HepG2 (cell line): Measurements from ENCODE around the gene IDH3A. TPM values are rescaled to one million over a fixed set of nuclear protein-coding genes. Genes with fewer than 3 reads are reported as not detected.
A peak's percentile ranks its signal among the peaks of the same experiment; 100 is the strongest.

ENCODE experiments used
- EED ChIP-seq: sonication (generic); formaldehyde crosslinking; IDR thresholded peaks from 2 replicates; pipeline ENCODE4 v1.5.0; 2020; ENCODE audit warnings: mild to moderate bottlenecking, missing genetic modification reagents
- STAG1 ChIP-seq: sonication (generic); formaldehyde crosslinking; IDR thresholded peaks from 2 replicates; pipeline ENCODE4 v1.4.0; 2020; ENCODE audit warnings: missing genetic modification reagents
- YEATS4 ChIP-seq: sonication (generic); formaldehyde crosslinking; IDR thresholded peaks from 2 replicates; pipeline ENCODE4 v1.4.0; 2020; ENCODE audit warnings: missing genetic modification reagents, borderline replicate concordance
- ZNF652 ChIP-seq: IDR thresholded peaks from 2 replicates; pipeline ENCODE4 v1.6.1; 2016; ENCODE audit warnings: low read depth, borderline replicate concordance
- polyA plus RNA-seq, 8 experiments: library from polyadenylated mRNA; depleted of rRNA in 3 of 8; stranded (reverse) in 7 of 8; unstranded in 1 of 8; fragments of >200 nt; fragmentation: Illumina TruSeq in 4 of 8; extraction: Trizol in 4 of 8; gene quantifications; 2 replicates each; pipeline versions ENCODE4 v1.2.1 to v1.2.3, GENCODE V29; 2011 to 2016; ENCODE audit warnings: low read depth in 4 of 8, missing spikeins in 1 of 8, mixed read lengths in 1 of 8; ENCODE audit not compliant: insufficient read depth in 1 of 8
- total RNA-seq, 5 experiments: library from RNA; depleted of rRNA; stranded (reverse); fragments of >200 nt; fragmentation: Illumina TruSeq; extraction: Trizol; gene quantifications; 2 replicates each; pipeline ENCODE4 v1.2.3, GENCODE V29; 2016; ENCODE audit warnings: low read depth in 1 of 5
- TF ChIP-seq, protein P1 (sequence below): sonication (generic); formaldehyde crosslinking; IDR thresholded peaks from 2 replicates; pipeline ENCODE4 v1.8.1; 2023; ENCODE audit warnings: mild to moderate bottlenecking, missing genetic modification reagents
- TF ChIP-seq, protein P2 (sequence below): sonication (generic); formaldehyde crosslinking; IDR thresholded peaks from 2 replicates; pipeline ENCODE4 v1.5.0; 2020; ENCODE audit warnings: mild to moderate bottlenecking, missing genetic modification reagents, borderline replicate concordance
- TF ChIP-seq, protein P3 (sequence below): sonication (generic); formaldehyde crosslinking; IDR thresholded peaks from 2 replicates; pipeline ENCODE4 v1.4.0; 2020; ENCODE audit warnings: missing genetic modification reagents, mild to moderate bottlenecking, borderline replicate concordance
- TF ChIP-seq, protein P4 (sequence below): sonication (generic); formaldehyde crosslinking; IDR thresholded peaks from 2 replicates; pipeline ENCODE4 v1.8.0; 2022; ENCODE audit warnings: missing genetic modification reagents, mild to moderate bottlenecking, moderate library complexity, borderline replicate concordance
- TF ChIP-seq, protein P5 (sequence below): sonication (generic); formaldehyde crosslinking; IDR thresholded peaks from 2 replicates; pipeline ENCODE4 v1.4.0; 2020; ENCODE audit warnings: missing genetic modification reagents
- TF ChIP-seq, protein P6 (sequence below): IDR thresholded peaks from 2 replicates; pipeline ENCODE4 v1.6.1; 2016; ENCODE audit warnings: mild to moderate bottlenecking, missing biosample characterization, missing genetic modification reagents
- TF ChIP-seq, protein P7 (sequence below): sonication (generic); formaldehyde crosslinking; IDR thresholded peaks from 2 replicates; pipeline ENCODE4 v1.4.0; 2020; ENCODE audit warnings: missing genetic modification reagents

The IDH3A gene
- total and polyA plus RNA-seq, 2 of the 13 experiments (the other 11 are each of a cell fraction or from before 2014, with no cell fraction given) = 40.7 to 50.7 TPM

DNA sequence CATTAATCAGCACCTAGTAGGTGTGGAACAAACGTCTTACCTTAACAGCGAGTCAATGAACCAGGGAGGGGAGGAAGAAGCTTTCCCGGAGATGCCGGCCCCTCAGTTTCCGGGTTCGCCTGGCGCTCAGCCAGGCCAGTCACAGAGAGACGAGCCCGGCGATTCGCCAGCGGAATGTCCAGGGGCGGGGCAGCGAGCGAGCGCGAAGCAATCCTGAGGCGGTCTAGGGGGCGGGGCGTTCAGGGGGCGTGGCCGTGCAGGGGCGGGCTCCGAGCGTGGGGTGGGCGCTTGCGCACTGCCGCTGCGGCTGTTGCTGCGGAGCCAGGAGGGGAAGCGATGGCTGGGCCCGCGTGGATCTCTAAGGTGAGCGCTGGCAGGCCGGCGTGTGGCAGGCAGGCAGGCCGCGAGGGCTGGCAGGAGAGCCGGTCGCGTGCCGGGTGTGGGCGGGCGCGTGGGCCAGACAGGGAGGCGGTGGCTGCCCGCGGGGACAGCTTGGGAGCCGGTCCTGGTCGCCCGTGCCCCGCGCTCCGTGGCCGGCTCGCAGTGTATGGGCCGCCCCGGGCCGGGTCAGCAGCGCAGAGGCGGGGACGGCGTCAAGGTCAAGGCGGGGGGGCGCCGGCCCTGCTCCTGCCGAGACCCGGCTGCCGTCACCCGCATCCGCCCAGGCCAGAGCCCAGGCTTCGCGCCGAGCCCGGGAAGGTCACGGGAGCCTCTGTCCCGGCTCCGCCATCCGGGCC lies at the start of gene IDH3A (continued):
- TF ChIP-seq, protein P1, sequence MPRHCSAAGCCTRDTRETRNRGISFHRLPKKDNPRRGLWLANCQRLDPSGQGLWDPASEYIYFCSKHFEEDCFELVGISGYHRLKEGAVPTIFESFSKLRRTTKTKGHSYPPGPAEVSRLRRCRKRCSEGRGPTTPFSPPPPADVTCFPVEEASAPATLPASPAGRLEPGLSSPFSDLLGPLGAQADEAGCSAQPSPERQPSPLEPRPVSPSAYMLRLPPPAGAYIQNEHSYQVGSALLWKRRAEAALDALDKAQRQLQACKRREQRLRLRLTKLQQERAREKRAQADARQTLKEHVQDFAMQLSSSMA (CRISPR knock-in tag) = 0 out of 2 replicates have a peak, but pooled peaks have one; percentile 31
- TF ChIP-seq, protein P2, sequence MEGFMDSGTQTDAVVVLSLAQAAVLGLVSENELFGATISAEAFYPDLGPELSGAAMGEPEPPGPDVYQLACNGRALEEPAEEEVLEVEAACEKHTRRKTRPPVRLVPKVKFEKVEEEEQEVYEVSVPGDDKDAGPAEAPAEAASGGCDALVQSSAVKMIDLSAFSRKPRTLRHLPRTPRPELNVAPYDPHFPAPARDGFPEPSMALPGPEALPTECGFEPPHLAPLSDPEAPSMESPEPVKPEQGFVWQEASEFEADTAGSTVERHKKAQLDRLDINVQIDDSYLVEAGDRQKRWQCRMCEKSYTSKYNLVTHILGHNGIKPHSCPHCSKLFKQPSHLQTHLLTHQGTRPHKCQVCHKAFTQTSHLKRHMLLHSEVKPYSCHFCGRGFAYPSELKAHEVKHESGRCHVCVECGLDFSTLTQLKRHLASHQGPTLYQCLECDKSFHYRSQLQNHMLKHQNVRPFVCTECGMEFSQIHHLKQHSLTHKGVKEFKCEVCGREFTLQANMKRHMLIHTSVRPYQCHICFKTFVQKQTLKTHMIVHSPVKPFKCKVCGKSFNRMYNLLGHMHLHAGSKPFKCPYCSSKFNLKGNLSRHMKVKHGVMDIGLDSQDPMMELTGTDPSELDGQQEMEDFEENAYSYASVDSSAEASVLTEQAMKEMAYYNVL (CRISPR knock-in tag) = no peak
- peak; percentile 42; the same call in 1 of the 2 replicates for TF ChIP-seq YEATS4 (CRISPR knock-in tag)
- TF ChIP-seq, protein P3, sequence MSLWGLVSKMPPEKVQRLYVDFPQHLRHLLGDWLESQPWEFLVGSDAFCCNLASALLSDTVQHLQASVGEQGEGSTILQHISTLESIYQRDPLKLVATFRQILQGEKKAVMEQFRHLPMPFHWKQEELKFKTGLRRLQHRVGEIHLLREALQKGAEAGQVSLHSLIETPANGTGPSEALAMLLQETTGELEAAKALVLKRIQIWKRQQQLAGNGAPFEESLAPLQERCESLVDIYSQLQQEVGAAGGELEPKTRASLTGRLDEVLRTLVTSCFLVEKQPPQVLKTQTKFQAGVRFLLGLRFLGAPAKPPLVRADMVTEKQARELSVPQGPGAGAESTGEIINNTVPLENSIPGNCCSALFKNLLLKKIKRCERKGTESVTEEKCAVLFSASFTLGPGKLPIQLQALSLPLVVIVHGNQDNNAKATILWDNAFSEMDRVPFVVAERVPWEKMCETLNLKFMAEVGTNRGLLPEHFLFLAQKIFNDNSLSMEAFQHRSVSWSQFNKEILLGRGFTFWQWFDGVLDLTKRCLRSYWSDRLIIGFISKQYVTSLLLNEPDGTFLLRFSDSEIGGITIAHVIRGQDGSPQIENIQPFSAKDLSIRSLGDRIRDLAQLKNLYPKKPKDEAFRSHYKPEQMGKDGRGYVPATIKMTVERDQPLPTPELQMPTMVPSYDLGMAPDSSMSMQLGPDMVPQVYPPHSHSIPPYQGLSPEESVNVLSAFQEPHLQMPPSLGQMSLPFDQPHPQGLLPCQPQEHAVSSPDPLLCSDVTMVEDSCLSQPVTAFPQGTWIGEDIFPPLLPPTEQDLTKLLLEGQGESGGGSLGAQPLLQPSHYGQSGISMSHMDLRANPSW (CRISPR knock-in tag) = no peak
- TF ChIP-seq, protein P4, sequence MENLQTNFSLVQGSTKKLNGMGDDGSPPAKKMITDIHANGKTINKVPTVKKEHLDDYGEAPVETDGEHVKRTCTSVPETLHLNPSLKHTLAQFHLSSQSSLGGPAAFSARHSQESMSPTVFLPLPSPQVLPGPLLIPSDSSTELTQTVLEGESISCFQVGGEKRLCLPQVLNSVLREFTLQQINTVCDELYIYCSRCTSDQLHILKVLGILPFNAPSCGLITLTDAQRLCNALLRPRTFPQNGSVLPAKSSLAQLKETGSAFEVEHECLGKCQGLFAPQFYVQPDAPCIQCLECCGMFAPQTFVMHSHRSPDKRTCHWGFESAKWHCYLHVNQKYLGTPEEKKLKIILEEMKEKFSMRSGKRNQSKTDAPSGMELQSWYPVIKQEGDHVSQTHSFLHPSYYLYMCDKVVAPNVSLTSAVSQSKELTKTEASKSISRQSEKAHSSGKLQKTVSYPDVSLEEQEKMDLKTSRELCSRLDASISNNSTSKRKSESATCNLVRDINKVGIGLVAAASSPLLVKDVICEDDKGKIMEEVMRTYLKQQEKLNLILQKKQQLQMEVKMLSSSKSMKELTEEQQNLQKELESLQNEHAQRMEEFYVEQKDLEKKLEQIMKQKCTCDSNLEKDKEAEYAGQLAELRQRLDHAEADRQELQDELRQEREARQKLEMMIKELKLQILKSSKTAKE (CRISPR knock-in tag) = no peak
- TF ChIP-seq, protein P5, sequence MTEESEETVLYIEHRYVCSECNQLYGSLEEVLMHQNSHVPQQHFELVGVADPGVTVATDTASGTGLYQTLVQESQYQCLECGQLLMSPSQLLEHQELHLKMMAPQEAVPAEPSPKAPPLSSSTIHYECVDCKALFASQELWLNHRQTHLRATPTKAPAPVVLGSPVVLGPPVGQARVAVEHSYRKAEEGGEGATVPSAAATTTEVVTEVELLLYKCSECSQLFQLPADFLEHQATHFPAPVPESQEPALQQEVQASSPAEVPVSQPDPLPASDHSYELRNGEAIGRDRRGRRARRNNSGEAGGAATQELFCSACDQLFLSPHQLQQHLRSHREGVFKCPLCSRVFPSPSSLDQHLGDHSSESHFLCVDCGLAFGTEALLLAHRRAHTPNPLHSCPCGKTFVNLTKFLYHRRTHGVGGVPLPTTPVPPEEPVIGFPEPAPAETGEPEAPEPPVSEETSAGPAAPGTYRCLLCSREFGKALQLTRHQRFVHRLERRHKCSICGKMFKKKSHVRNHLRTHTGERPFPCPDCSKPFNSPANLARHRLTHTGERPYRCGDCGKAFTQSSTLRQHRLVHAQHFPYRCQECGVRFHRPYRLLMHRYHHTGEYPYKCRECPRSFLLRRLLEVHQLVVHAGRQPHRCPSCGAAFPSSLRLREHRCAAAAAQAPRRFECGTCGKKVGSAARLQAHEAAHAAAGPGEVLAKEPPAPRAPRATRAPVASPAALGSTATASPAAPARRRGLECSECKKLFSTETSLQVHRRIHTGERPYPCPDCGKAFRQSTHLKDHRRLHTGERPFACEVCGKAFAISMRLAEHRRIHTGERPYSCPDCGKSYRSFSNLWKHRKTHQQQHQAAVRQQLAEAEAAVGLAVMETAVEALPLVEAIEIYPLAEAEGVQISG (CRISPR knock-in tag) = peak; percentile 76
- no peak for TF ChIP-seq STAG1
- TF ChIP-seq ZNF652 (CRISPR knock-in tag) = no peak
- TF ChIP-seq EED (CRISPR knock-in tag) = no peak
- TF ChIP-seq, protein P6, sequence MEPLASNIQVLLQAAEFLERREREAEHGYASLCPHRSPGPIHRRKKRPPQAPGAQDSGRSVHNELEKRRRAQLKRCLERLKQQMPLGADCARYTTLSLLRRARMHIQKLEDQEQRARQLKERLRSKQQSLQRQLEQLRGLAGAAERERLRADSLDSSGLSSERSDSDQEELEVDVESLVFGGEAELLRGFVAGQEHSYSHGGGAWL (CRISPR knock-in tag) = no peak
- TF ChIP-seq, protein P7, sequence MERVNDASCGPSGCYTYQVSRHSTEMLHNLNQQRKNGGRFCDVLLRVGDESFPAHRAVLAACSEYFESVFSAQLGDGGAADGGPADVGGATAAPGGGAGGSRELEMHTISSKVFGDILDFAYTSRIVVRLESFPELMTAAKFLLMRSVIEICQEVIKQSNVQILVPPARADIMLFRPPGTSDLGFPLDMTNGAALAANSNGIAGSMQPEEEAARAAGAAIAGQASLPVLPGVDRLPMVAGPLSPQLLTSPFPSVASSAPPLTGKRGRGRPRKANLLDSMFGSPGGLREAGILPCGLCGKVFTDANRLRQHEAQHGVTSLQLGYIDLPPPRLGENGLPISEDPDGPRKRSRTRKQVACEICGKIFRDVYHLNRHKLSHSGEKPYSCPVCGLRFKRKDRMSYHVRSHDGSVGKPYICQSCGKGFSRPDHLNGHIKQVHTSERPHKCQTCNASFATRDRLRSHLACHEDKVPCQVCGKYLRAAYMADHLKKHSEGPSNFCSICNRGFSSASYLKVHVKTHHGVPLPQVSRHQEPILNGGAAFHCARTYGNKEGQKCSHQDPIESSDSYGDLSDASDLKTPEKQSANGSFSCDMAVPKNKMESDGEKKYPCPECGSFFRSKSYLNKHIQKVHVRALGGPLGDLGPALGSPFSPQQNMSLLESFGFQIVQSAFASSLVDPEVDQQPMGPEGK (CRISPR knock-in tag) = peak; percentile 10; the same call in 1 of the 2 replicates
